ENCODE measurements around the gene GLCE.

DNA sequence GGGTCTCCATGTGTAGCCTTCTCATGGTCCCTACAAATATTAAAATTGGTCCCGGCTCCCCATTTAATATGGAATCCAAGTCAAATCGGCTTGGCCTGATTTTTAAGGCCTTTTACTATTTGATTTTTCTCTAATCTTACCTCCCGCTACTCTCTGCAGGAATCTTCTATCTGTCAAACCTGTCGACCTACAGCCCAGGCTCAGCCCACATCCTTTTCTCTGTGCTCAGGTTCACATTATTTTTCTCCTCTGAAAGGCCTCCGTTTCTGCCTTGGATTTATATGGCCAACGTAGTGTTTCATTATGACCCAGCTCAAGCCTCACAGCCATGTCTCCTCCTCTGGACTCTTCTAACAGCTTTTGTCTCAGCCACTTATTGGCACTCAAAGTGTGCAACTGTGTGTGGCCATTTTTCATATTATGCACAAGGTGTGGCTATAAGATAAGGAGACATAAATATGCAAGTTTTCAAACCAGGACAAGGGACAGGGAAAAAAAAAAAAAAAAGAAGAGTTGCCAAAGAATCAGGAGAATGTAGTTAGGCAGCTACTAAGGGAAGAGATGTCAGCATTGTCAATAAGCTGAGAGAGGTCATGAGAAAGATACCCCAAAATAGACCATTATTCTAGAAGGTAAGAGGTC, 2.1 kb upstream of the GLCE start:
- TF ChIP-seq SIRT6 (IDR thresholded peaks at IDR 0.05; ENCODE audit: low read depth, low read length): no peak
- TF ChIP-seq, protein P1, sequence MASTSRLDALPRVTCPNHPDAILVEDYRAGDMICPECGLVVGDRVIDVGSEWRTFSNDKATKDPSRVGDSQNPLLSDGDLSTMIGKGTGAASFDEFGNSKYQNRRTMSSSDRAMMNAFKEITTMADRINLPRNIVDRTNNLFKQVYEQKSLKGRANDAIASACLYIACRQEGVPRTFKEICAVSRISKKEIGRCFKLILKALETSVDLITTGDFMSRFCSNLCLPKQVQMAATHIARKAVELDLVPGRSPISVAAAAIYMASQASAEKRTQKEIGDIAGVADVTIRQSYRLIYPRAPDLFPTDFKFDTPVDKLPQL (IDR thresholded peaks at IDR 0.05; ENCODE audit: extremely low read depth, insufficient read length): no peak
- no peak for TF ChIP-seq CSDE1 (IDR thresholded peaks at IDR 0.05)
- TF ChIP-seq POLR2AphosphoS5 (IDR thresholded peaks at IDR 0.05; ENCODE audit: control insufficient read depth, insufficient read depth, low read depth, low read length): no peak
- TF ChIP-seq, protein P2, sequence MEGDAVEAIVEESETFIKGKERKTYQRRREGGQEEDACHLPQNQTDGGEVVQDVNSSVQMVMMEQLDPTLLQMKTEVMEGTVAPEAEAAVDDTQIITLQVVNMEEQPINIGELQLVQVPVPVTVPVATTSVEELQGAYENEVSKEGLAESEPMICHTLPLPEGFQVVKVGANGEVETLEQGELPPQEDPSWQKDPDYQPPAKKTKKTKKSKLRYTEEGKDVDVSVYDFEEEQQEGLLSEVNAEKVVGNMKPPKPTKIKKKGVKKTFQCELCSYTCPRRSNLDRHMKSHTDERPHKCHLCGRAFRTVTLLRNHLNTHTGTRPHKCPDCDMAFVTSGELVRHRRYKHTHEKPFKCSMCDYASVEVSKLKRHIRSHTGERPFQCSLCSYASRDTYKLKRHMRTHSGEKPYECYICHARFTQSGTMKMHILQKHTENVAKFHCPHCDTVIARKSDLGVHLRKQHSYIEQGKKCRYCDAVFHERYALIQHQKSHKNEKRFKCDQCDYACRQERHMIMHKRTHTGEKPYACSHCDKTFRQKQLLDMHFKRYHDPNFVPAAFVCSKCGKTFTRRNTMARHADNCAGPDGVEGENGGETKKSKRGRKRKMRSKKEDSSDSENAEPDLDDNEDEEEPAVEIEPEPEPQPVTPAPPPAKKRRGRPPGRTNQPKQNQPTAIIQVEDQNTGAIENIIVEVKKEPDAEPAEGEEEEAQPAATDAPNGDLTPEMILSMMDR (IDR thresholded peaks at IDR 0.05 in 2 of 3, conservative IDR thresholded peaks at IDR 0.05 in 1 of 3; ENCODE audit: insufficient read depth in 2 of 3, low read depth in 1 of 3, low read length in 3 of 3): 0 out of 6 replicates have a peak, but pooled peaks of 1 of the 3 experiments have one; percentile 14
- TF ChIP-seq ZNF263 (CRISPR knock-in tag; IDR thresholded peaks at IDR 0.05; ENCODE audit: borderline replicate concordance): no peak
- TF ChIP-seq ZNF184 (CRISPR knock-in tag; IDR thresholded peaks at IDR 0.05): no peak
- TF ChIP-seq FOXK2 (conservative IDR thresholded peaks at IDR 0.05 in 1 of 2, IDR thresholded peaks at IDR 0.05 in 1 of 2; ENCODE audit: low read depth in 2 of 2): peak; percentile 36 to 45; a peak in 1 of 4 replicates
- TF ChIP-seq SMAD4 (CRISPR knock-in tag; conservative IDR thresholded peaks at IDR 0.05): no peak
- TF ChIP-seq, protein P3, sequence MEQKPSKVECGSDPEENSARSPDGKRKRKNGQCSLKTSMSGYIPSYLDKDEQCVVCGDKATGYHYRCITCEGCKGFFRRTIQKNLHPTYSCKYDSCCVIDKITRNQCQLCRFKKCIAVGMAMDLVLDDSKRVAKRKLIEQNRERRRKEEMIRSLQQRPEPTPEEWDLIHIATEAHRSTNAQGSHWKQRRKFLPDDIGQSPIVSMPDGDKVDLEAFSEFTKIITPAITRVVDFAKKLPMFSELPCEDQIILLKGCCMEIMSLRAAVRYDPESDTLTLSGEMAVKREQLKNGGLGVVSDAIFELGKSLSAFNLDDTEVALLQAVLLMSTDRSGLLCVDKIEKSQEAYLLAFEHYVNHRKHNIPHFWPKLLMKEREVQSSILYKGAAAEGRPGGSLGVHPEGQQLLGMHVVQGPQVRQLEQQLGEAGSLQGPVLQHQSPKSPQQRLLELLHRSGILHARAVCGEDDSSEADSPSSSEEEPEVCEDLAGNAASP (IDR thresholded peaks at IDR 0.05): no peak
- no peak for TF ChIP-seq SIN3A (IDR thresholded peaks at IDR 0.05; ENCODE audit: borderline replicate concordance in 2 of 2, control insufficient read depth in 1 of 2, low read depth in 2 of 2, low read length in 2 of 2)
- TF ChIP-seq, protein P4, sequence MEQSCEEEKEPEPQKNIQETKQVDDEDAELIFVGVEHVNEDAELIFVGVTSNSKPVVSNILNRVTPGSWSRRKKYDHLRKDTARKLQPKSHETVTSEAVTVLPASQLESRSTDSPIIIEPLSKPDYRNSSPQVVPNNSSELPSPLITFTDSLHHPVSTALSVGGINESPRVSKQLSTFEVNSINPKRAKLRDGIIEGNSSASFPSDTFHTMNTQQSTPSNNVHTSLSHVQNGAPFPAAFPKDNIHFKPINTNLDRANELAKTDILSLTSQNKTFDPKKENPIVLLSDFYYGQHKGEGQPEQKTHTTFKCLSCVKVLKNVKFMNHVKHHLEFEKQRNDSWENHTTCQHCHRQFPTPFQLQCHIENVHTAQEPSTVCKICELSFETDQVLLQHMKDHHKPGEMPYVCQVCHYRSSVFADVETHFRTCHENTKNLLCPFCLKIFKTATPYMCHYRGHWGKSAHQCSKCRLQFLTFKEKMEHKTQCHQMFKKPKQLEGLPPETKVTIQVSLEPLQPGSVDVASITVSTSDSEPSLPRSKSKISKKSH (CRISPR knock-in tag; IDR thresholded peaks at IDR 0.05): no peak
- no peak for TF ChIP-seq CREM (IDR thresholded peaks at IDR 0.05; ENCODE audit: low read depth)
